Effector memory CD4-positive, alpha-beta T cell (primary cell): ENCODE results near the gene CHCHD5.

Source experiments
- DNase-seq, 3 donors: peaks; one replicate each; pipeline ENCODE4 v3.0.0-alpha.2; 2020
- H3K27ac ChIP-seq: 2 replicates; pipeline ENCODE4 v1.7.0; 2013; ENCODE audit warnings: mild to moderate bottlenecking, low read length, moderate library complexity; ENCODE audit not compliant: insufficient read depth, poor library complexity, severe bottlenecking
- H3K27me3 ChIP-seq: replicated peaks from 2 replicates; pipeline ENCODE4 v1.7.0; 2013; ENCODE audit warnings: mild to moderate bottlenecking, low read length; ENCODE audit not compliant: insufficient read depth, control insufficient read depth, poor library complexity, severe bottlenecking
- H3K36me3 ChIP-seq: 2 replicates; pipeline ENCODE4 v1.7.0; 2013; ENCODE audit warnings: mild to moderate bottlenecking, low read length, moderate library complexity; ENCODE audit not compliant: control insufficient read depth, insufficient read depth
- H3K4me1 ChIP-seq: 2 replicates; pipeline ENCODE4 v1.7.0; 2013; ENCODE audit warnings: low read length, mild to moderate bottlenecking; ENCODE audit not compliant: control insufficient read depth, insufficient read depth, poor library complexity, severe bottlenecking
- H3K4me3 ChIP-seq: 2 replicates; pipeline ENCODE4 v1.7.0; 2013; ENCODE audit warnings: low read length, low read depth, mild to moderate bottlenecking; ENCODE audit not compliant: insufficient read depth, poor library complexity, severe bottlenecking
- H3K9me3 ChIP-seq: 2 replicates; pipeline ENCODE4 v1.7.0; 2013; ENCODE audit warnings: mild to moderate bottlenecking, low read length, moderate library complexity; ENCODE audit not compliant: control insufficient read depth

The CHCHD5 gene

GRCh38 chr2:112621790-112622527 is 37.5 kb downstream of the CHCHD5 start:
- Histone ChIP-seq H3K4me3 (no peak overlapping the region), H3K36me3 (no peaks in the 10 kb centered on the region), H3K4me1 (peaks cover 20% of the 10 kb centered on the region), H3K27ac (no peak overlapping the region), H3K9me3 (no peaks in the 10 kb centered on the region), H3K27me3 (no peaks in the 10 kb centered on the region)
- DNase-seq: no peak

DNA sequence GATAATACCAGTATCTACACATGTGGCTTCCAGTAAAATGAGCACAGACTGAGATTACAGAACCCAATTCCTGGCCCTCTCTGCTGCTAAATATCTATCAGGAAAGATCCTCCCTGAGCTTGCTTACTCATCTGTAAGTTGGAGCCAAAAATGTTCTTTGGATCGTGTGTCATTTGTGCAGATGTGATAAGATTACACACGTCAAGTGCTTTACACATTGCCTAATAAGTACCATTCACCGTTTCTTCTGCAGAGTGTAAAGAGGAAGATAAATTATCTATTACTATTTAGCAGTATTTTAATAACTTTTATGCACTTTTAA is 38.1 kb downstream of the CHCHD5 start:
- no peak overlapping the region for H3K4me3 ChIP-seq
- no peak for DNase-seq
- H3K27ac ChIP-seq: no peak overlapping the region
- no peaks in the 10 kb centered on the region for H3K9me3 ChIP-seq
- peaks cover 25% of the 10 kb centered on the region for H3K4me1 ChIP-seq
- H3K36me3 ChIP-seq: no peaks in the 10 kb centered on the region
- no peaks in the 10 kb centered on the region for H3K27me3 ChIP-seq

DNA sequence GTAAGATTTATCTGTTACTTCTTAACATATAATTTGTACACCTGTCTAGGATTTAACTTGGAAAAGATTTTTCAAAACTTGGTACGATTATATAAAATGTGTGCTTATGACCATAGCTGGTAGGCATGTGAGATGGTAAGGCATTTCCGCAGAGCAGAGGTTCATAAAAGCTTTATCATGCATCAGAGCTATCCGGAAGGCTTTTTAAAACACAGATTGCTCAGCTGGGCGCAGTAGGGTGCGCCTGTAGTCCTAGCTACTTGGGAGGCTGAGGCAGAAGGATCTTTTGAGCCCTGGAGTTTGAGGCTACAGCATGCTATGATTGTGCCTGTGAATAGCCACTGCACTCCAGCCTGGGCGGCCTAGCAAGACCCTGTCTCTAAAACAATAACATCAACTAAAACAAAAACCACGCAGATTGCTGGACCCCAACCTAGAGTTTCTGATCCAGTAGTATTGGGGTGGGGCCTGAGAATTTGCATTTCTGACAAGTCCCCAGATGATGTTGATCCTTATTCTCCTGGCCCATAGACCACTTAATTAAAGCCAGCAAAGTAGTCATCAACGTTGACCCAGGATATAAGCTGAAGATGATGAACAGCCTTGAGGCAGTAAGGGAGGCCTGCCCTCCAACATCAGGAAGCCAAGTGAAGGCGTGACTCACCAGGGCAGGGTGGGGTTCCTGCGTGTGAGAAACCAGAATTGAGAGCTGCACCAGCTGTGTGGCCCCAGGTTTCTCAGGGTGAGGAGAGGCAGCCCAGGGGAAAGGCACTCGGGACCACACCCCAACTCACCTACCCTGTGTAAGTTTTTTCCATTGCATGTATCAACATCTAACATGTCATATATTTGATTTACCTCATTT is 39.7 kb downstream of the CHCHD5 start:
- Histone ChIP-seq H3K36me3 (no peaks in the 10 kb centered on the region), H3K4me3 (no peak overlapping the region), H3K27ac (no peak overlapping the region), H3K9me3 (no peaks in the 10 kb centered on the region), H3K4me1 (peaks cover 26% of the 10 kb centered on the region), H3K27me3 (no peaks in the 10 kb centered on the region)
- DNase-seq: peak; percentile 36 to 66 (median 58)

DNA sequence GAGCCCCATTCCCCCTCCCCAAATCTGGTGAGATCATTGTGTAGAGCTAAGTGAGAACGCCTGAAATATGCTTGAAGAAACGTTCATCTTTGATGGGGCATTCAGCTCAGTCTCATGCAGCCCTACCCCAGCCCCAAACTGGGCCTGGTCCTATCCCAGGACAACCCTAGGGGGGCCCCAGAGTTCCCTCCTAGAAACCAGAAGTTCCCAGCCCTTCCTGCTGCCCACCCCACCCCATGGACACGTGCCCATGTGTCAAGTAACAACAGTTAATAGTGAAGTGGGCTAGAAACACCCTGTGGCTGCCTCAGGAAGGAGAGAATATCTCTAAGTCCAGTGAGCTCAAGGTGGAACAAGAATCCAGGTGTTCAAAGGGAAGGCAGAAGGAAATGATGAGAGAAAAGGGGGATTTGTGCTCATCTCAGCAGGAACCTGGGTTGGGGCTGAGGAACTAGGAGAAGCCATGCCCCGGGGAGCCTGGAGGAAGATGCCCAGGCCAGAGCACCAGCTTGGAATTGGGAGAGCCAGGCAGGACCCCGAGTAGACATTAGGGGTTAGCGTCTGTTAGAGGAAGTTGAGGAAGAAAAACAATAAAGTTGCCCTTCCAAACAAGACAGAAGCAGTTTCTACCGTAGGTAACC is 41.2 kb downstream of the CHCHD5 start:
- no peak overlapping the region for H3K27ac ChIP-seq
- H3K27me3 ChIP-seq: no peaks in the 10 kb centered on the region
- H3K36me3 ChIP-seq: no peaks in the 10 kb centered on the region
- no peak overlapping the region for H3K4me3 ChIP-seq
- H3K9me3 ChIP-seq: no peaks in the 10 kb centered on the region
- peaks cover 38% of the 10 kb centered on the region for H3K4me1 ChIP-seq
- no peak for DNase-seq

DNA sequence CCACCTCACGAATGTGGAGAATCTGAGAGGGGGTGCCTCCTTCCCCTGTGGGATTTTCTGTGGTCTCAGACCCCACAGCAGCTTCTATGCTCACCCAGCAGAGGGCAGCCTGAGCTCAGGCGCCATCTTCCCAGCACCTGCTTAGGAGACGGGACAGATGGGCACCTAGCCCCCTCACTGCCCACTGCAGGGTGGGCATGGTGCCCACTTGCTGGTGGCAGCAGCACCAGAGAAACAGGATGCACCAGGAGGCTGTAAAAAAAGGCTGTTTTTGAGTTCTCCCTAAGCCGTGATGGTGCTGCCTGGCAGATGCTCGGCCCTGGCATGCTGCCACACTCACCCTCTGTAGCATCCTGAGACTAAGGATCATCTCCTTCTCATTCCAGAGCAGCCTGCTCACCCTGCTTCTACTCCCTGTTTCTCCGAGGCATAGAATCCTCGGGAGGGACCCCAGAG is 42.2 kb downstream of the CHCHD5 start:
- no peaks in the 10 kb centered on the region for H3K36me3 ChIP-seq
- peaks cover 42% of the 10 kb centered on the region for H3K4me1 ChIP-seq
- peak overlapping the region; percentile 32 for H3K4me3 ChIP-seq
- H3K27me3 ChIP-seq: no peaks in the 10 kb centered on the region
- peak; percentile 28 to 45 (median 36) for DNase-seq
- H3K9me3 ChIP-seq: no peaks in the 10 kb centered on the region
- no peak overlapping the region for H3K27ac ChIP-seq

- Histone ChIP-seq H3K4me1 (peaks cover 49% of the 10 kb centered on the region), H3K4me3 (peak overlapping the region; percentile 32), H3K9me3 (no peaks in the 10 kb centered on the region), H3K36me3 (no peaks in the 10 kb centered on the region), H3K27me3 (no peaks in the 10 kb centered on the region), H3K27ac (no peak overlapping the region)
- no peak for DNase-seq
These were observed 42.9 kb downstream of the CHCHD5 start for GRCh38 chr2:112627060-112628040.

DNA sequence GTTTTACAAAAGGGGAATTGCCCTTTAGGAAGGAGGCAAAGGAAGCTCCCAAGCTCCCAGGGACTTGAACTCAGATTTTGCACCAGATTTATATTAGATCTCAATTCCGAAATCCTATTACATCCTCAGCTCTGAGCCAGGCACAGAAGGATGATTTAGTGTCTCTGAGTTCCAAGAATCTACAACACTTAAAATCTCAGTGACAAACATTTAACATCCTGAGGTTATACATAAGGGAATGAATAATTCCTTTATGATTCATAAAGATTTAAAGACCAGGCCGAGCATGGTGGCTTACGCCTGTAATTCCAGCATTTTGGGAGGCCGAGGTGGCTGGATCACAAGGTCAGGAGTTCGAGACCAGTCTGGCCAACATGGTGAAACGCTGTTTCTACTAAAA is 44.8 kb downstream of the CHCHD5 start:
- Histone ChIP-seq H3K27me3 (no peaks in the 10 kb centered on the region), H3K4me1 (peaks cover 50% of the 10 kb centered on the region), H3K36me3 (no peaks in the 10 kb centered on the region), H3K4me3 (no peak overlapping the region), H3K27ac (no peak overlapping the region), H3K9me3 (no peaks in the 10 kb centered on the region)
- DNase-seq: no peak

- Histone ChIP-seq H3K27ac (peak overlapping the region; percentile 35), H3K36me3 (no peaks in the 10 kb centered on the region), H3K9me3 (no peaks in the 10 kb centered on the region), H3K27me3 (no peaks in the 10 kb centered on the region), H3K4me3 (no peak overlapping the region), H3K4me1 (peaks cover 50% of the 10 kb centered on the region)
- no peak for DNase-seq
These were observed 45.4 kb downstream of the CHCHD5 start for GRCh38 chr2:112629823-112630222.

DNA sequence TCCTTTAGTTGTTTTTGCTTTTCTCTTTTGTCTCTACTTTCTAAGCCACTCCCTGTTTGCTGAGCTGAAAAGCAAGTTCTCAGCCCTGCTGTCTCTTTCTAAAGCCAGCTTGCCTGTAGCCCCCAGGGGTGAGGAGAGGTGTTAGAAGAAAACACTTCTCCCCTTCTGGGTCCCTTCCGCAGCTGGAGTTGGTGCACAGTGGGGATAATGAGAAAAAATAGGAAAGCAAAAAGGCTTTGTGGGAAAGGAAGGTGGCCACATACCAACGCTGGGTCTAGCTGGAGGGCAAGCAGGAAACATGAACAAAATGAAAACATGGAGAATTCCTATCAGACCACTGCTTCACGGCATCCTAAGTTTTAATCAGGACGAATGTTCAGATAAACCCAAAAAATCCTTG is 45.9 kb downstream of the CHCHD5 start:
- no peaks in the 10 kb centered on the region for H3K9me3 ChIP-seq
- H3K4me3 ChIP-seq: no peak overlapping the region
- H3K36me3 ChIP-seq: no peaks in the 10 kb centered on the region
- DNase-seq: no peak
- H3K4me1 ChIP-seq: peaks cover 51% of the 10 kb centered on the region
- no peaks in the 10 kb centered on the region for H3K27me3 ChIP-seq
- peak overlapping the region; percentile 35 for H3K27ac ChIP-seq
